ENCODE results near the gene NAT14. TPM values are rescaled to one million over a fixed set of nuclear protein-coding genes. Genes with fewer than 3 reads are reported as not detected.

The NAT14 gene
- total RNA-seq, 1 experiment from 2014 or later, result 87.7 TPM

DNA sequence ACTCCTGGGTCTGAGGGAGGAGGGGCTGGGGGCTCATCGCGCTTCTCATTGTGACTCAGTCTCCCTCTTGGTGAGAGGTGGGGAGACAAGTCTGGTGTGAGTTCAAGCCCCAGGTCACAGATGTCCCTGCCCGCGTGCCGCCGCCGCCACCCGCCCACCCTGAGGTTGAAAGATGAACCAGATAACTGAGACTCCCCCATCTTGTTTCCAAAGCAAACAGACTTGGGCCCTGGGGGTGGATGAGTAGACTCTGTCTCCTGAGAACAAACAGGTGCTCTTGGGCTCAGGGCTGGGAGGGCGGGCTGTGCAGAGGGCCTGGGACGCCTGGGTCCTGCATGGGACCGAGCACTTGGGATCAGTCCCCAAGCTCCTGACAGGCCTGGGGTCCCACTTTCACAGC is 51.4 kb downstream of the NAT14 start:
- TF ChIP-seq, protein P1, sequence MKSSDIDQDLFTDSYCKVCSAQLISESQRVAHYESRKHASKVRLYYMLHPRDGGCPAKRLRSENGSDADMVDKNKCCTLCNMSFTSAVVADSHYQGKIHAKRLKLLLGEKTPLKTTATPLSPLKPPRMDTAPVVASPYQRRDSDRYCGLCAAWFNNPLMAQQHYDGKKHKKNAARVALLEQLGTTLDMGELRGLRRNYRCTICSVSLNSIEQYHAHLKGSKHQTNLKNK (CRISPR knock-in tag; IDR thresholded peaks at IDR 0.05), result no peak
- ChIA-PET POLR2A (no interaction called here), CTCF (interaction anchor here (0.9 to 2.9 kb wide), 7 partner anchors 16 to 88 kb away, joined by 3 to 11 read pairs (median 4); partner anchors contain the start of gene ZNF784)
- Mint-ChIP-seq H3K27ac (no peak overlapping the region), H3K9me3 (no peaks in the 10 kb centered on the region), H3K4me1 (peaks cover 11% of the 10 kb centered on the region), H3K27me3 (ENCODE audit: low read depth) (peaks cover 4% of the 10 kb centered on the region), H3K36me3 (no peaks in the 10 kb centered on the region), H3K4me3 (no peak overlapping the region)
- no peak for ATAC-seq
- DNase-seq (ENCODE audit: low spot score), result no peak

Other genes with a start within 250 kb of the NAT14 start
- 78.4 to 91.8 TPM (median 83.2 TPM) in 3 replicates for gene PPP6R1, start 226.2 kb upstream of the NAT14 start, total RNA-seq (2021)
- 57.1 to 65.2 TPM (median 60.9 TPM) in 3 replicates for gene HSPBP1, start 205.1 kb upstream of the NAT14 start, total RNA-seq (2021)
- 49.2 to 52.4 TPM (median 49.7 TPM) in 3 replicates for gene BRSK1, start 201.2 kb upstream of the NAT14 start, total RNA-seq (2021)
- 0.44 to 0.50 TPM in 2 of 3 replicates, not detected in the other for gene TMEM150B, start 159.8 kb upstream of the NAT14 start, total RNA-seq (2021)
- 49.1 to 63.1 TPM (median 52.3 TPM) in 3 replicates for gene KMT5C, start 145.3 kb upstream of the NAT14 start, total RNA-seq (2021)
- gene COX6B2, start 130.5 kb upstream of the NAT14 start, total RNA-seq (2021), result 4.1 to 8.0 TPM (median 4.3 TPM) in 3 replicates
- gene GARIN5B, start 121.9 kb upstream of the NAT14 start, total RNA-seq (2021), result 0.07 to 0.09 TPM in 2 of 3 replicates, not detected in the other
- gene IL11, start 114.7 kb upstream of the NAT14 start, total RNA-seq (2021), result 1.2 to 1.8 TPM (median 1.6 TPM) in 3 replicates
- 0.33 to 2.6 TPM (median 0.82 TPM) in 3 replicates for gene TMEM190, start 108.4 kb upstream of the NAT14 start, total RNA-seq (2021)
- 5.8 to 8.3 TPM (median 6.5 TPM) in 3 replicates for gene TMEM238, start 100.9 kb upstream of the NAT14 start, total RNA-seq (2021)
- gene RPL28, start 99.3 kb upstream of the NAT14 start, total RNA-seq (2021), result 2,505 to 2,895 TPM (median 2,837 TPM) in 3 replicates
- gene UBE2S, start 77.4 kb upstream of the NAT14 start, total RNA-seq (2021), result 442 to 516 TPM (median 467 TPM) in 3 replicates
- gene SHISA7, start 41.9 kb upstream of the NAT14 start, total RNA-seq (2021), result 0.79 to 0.94 TPM (median 0.87 TPM) in 3 replicates
- gene ISOC2, start 23.5 kb upstream of the NAT14 start, total RNA-seq (2021), result 96.3 to 96.6 TPM (median 96.4 TPM) in 3 replicates
- 2.1 to 2.5 TPM (median 2.2 TPM) in 3 replicates for gene C19orf85, start 20.4 kb upstream of the NAT14 start, total RNA-seq (2021)
- gene ZNF628, start 8.6 kb upstream of the NAT14 start, total RNA-seq (2021), result 14.0 to 23.6 TPM (median 17.8 TPM) in 3 replicates
- gene SSC5D, start 3.2 kb downstream of the NAT14 start, total RNA-seq (2021), result 1.8 to 2.9 TPM (median 2.5 TPM) in 3 replicates
- gene SBK2, start 51.9 kb downstream of the NAT14 start, total RNA-seq (2021), result 5.2 to 6.4 TPM (median 5.8 TPM) in 3 replicates
- 0.90 to 1.3 TPM (median 1.1 TPM) in 3 replicates for gene SBK3, start 60.4 kb downstream of the NAT14 start, total RNA-seq (2021)
- gene ZNF579, start 95.7 kb downstream of the NAT14 start, total RNA-seq (2021), result 29.7 to 30.4 TPM (median 30.0 TPM) in 3 replicates
- gene FIZ1, start 114.3 kb downstream of the NAT14 start, total RNA-seq (2021), result 20.1 to 22.7 TPM (median 20.6 TPM) in 3 replicates
- gene ZNF524, start 115.1 kb downstream of the NAT14 start, total RNA-seq (2021), result 5.5 to 6.3 TPM (median 5.5 TPM) in 3 replicates
- 18.5 to 21.7 TPM (median 19.0 TPM) in 3 replicates for gene ZNF865, start 120.5 kb downstream of the NAT14 start, total RNA-seq (2021)
- gene ZNF784, start 139.4 kb downstream of the NAT14 start, total RNA-seq (2021), result 9.9 to 12.1 TPM (median 11.4 TPM) in 3 replicates
- 31.3 to 33.5 TPM (median 32.0 TPM) in 3 replicates for gene ZNF580, start 155.8 kb downstream of the NAT14 start, total RNA-seq (2021)
- gene ZNF581, start 158.5 kb downstream of the NAT14 start, total RNA-seq (2021), result 94.6 to 100 TPM (median 99.5 TPM) in 3 replicates
- 21.1 to 24.8 TPM (median 24.8 TPM) in 3 replicates for gene CCDC106, start 163.0 kb downstream of the NAT14 start, total RNA-seq (2021)
- 249 to 302 TPM (median 249 TPM) in 3 replicates for gene U2AF2, start 169.8 kb downstream of the NAT14 start, total RNA-seq (2021)
- 227 to 234 TPM (median 227 TPM) in 3 replicates for gene EPN1, start 190.0 kb downstream of the NAT14 start, total RNA-seq (2021)